NCI-H774 (cell line): ENCODE results near the gene CDX1.
A peak's percentile ranks its signal among the peaks of the same experiment; 100 is the strongest.

Experiments
- DNase-seq: peaks from one replicate; lab custom pipeline; 2025; lab: John Stamatoyannopoulos, UW

Gene CDX1

GRCh38 chr5:150166650-150167511 is at the start of gene CDX1:
TSS of gene CDX1 (plus strand) at chr5:150166778. CDS start at chr5:150166877, 99 bp downstream.
- DNase-seq, result no peak

- DNase-seq, result no peak
Observed at GRCh38 chr5:150117945-150118560, 48.5 kb upstream of the CDX1 start.

DNA sequence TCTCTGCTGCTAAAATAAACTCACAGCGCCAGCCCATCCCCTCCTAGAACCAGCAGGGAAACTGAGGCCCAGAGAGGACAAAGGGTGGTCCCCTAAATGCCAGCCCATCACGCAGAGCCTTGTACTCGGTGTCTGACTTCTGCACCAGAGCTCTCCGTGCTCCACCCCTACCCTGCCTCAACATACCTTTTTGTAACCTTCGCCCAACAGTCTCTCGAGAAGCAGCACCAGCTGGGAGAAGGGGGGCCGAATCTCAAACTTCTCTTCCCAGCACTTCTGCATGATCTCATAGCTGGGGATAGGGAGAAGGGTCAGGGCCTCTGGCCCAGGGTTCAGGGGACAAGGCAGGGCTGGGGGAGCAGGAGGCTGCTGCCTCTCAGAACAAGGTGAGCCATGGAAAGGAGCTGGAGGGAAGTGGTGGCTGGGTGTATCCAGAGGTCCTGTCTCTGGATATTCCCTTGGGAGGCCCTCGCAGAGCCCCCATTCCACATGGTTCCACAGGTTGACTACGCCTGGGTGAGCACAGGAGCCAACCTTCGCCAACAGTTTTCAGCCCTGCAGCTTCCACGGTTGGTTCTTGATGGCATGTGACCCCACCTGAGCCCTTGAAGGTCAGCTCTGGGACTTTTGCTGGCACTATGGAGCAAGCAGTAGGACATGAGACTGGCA is 47.9 kb upstream of the CDX1 start:
- DNase-seq, result no peak

GRCh38 chr5:150119421-150120061 is 47.0 kb upstream of the CDX1 start:
- no peak for DNase-seq

DNA sequence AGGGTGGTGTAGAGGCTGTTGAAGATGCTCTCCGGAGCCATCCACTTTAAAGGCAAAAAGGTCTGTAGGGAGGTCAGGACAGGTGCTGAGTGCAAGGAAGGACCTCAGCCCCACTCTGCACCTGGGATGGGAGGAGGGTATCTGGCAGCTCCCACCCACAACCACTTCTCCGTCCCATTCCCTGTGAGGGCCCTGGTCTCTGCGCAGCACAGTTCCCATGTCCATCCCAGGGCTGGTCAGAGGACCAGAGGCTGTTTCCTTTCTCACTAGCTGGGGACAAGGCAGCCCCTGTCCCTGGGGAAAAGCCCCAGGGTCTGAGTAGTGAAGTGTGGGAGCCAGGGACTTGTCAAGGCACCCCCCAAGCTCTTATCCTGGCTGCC is 46.5 kb upstream of the CDX1 start:
- DNase-seq, result no peak

DNA sequence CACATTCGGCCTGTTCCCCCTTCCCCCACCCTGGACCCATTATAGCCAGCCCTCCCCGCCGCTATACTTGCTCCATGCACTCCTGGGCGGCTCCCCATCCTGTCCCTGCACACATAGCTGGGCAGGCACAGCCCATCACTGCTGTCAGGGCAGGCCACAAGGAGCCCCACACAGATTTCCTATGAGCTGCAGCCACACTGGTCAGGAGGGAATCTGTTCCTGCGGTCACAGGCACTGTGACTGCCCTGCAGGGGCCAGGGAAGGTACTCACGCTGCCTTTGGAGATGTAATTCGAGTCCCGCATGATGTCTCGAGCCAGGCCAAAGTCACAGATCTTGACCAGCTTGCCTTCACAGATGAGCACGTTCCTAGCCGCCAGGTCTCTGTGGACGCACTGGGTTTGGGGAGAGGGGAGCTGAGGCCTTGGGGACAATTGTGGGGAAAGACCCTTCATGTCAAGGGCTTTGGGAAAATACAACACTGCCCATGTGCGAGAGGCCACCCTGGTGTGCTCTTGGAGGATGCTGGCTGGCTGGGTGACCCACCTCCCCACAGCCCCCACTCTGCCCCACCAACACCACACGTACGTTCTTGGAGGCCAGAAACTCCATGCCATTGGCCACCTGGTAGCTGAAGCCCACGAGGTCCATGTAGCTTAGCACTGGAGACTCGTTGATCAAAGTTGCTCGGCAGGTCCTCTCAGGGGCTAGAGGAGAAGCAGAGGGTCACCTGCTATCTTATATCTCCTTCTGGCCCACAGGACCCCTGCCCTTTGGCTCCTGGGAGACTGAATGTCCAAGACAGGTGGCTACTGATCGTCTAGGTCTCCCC is 45.7 kb upstream of the CDX1 start:
- no peak for DNase-seq

DNA sequence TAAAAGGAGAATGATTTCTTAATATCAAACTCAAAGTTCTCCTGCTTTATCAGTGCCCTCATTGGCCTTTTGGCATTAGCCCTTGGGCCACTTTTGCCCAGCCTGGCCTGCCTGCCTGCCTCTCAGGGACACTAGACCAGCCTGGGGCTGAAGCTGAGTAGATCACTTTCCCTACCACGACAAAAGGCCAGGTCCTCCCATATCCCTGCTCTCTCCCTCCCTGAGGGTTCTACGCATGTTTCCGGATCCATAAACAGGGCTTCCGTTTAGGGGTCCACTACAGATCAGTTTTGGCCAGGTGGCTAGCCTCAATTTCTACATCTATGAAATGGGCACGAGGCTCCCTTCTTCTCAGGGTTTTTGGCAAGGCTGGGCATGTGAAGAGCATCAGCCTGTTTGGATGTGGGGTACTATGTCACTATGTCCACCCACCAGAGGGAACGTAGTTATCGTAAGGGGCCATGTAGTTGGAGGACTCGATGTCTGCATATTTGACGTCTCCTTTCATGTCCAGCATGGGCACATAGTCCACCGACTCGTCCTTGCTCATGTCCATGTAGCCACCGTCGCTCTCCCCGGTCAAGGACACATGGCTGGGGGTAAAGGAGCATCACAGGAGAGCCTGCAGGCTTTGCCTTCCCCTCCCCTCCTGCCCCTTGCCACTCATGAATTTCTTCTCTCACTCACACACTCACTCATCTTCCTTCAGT is 45.0 kb upstream of the CDX1 start:
- DNase-seq, result no peak

DNA sequence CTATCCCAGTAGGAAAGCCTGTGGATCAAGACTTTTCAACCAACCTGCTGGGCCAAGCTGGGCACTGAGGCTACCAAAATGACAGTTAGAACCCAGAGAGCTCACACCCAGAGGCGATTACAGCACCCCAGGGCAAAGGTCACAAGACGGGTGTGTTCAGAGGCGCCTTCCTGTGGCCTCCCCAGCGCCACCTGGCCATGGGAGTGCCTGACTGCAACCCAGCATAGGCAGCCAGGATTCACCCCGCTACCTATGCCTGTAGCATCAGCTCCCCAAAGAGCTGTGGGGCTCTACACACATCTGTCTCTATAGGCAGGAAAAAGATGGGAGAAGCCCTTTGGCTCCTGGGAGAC is 44.4 kb upstream of the CDX1 start:
- no peak for DNase-seq

- no peak for DNase-seq
Observed at GRCh38 chr5:150122536-150123481, 43.8 kb upstream of the CDX1 start.

DNA sequence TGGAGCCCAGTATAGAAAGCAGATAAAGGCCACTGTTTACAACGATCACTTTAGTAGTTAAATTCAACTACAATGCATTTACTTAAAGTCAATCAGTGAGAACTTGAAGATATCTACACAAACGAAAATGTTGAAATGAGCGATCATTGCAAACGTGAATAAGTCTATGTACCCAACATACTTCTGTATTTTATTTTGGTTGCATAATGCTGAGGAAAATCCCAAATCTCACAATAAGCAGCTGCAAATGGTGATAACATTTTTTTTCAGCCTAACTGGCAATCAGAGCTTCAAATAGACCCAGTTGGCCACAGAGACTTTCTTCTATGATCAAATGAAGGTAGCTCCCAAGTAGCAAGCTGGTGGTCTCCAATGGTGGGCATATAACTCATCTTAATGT is 43.0 kb upstream of the CDX1 start:
- DNase-seq, result no peak

DNA sequence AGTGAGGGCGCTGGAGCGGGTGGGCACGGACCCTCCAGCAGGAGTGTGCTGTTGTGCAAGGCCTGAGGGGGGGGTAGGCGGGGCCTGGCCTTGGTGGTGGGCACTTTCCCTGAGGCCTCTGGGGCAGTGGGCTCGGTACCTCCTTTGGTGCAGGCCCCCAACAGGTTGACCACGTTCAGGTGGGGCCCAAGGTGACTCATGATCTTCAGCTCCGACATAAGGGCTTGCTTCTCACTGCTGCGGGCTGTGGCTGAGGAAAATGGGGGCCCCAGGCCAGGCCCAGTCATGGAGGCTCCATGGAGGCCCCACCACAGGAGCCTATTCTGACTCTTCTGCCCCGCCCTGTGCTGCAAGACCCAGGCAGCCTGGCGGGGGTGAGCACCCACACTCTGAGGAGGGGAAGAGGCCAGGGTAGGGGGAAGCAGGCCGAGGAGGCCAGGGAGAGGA is 42.4 kb upstream of the CDX1 start:
- no peak for DNase-seq

GRCh38 chr5:150124596-150124995 is 42.0 kb upstream of the CDX1 start:
- DNase-seq, result no peak

- DNase-seq, result no peak
Observed at GRCh38 chr5:150125334-150125733, 41.2 kb upstream of the CDX1 start.

GRCh38 chr5:150126199-150126920 is 40.2 kb upstream of the CDX1 start:
- no peak for DNase-seq

DNA sequence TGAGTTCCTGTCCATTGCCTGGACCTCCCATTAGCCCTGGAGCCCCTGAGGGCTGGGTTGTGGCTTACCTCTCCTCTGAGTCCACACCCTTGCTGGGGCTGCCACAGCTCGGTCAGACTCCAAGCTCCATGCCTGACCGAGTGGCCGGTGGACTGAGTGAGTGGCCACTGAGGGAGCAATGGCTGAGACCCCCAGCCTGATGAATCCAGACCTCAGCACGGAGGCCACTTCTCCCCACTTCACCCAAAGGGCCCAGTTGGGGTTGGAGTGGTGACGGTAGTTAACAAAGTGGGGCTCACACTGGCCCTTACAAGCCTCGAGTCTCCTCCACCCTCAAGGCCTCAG is 39.7 kb upstream of the CDX1 start:
- DNase-seq, result no peak

GRCh38 chr5:150129454-150129812 is 37.1 kb upstream of the CDX1 start:
- no peak for DNase-seq

GRCh38 chr5:150129813-150130492 is 36.6 kb upstream of the CDX1 start:
- DNase-seq, result peak; percentile 20

GRCh38 chr5:150130493-150130922 is 36.1 kb upstream of the CDX1 start:
- no peak for DNase-seq

DNA sequence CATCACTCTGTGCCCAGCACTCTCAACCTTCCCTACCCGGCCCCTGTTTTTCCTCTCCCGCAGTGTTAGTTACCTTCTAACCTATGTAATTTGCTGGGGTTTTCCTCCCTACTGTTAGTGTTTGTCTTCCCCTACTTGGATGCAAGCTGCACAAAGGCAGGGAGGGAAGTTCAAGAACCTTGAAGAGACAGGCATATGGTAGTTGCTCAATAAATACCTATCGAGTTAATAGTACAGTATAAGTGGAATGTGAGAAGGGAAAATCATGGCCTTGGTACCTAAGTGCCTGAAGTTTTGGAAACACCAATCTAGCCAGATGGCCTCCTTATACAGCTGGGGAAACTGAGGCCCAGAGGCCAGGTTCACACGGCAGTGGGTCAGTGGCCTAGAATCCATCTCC is 35.1 kb upstream of the CDX1 start:
- DNase-seq, result no peak
